Activated T-helper 17 cell treated with anti-CD3 and anti-CD28 coated beads, Interleukin-2, amount 50 U/mL, for 72 hours (primary cell): ENCODE data around the gene FGF14. TPM values are rescaled to one million over a fixed set of nuclear protein-coding genes. Genes with fewer than 3 reads are reported as not detected.
"Not testable (repeated sequence)": the region's sequence is repeated elsewhere in the genome, so short reads cannot be mapped to it uniquely, and the experiment has no call there.

ENCODE experiments used
- ATAC-seq: fragments of 150-1000 bp; cut with Tn5 transposase; replicated peaks from 2 replicates; pipeline ENCODE4 v1.10.0; 2021; ENCODE audit warnings: mild to moderate bottlenecking, moderate library complexity
- H3K27ac Mint-ChIP-seq: one replicate; pipeline ENCODE4 v1.8.0; 2022; ENCODE audit warnings: mixed read lengths
- H3K27me3 Mint-ChIP-seq: one replicate; pipeline ENCODE4 v1.8.0; 2022; ENCODE audit warnings: mixed read lengths
- H3K36me3 Mint-ChIP-seq: one replicate; pipeline ENCODE4 v1.8.0; 2022; ENCODE audit warnings: low read depth, mild to moderate bottlenecking, mixed read lengths
- H3K4me1 Mint-ChIP-seq: one replicate; pipeline ENCODE4 v1.8.0; 2022; ENCODE audit warnings: mixed read lengths
- H3K4me3 Mint-ChIP-seq: one replicate; pipeline ENCODE4 v1.8.0; 2022; ENCODE audit warnings: mild to moderate bottlenecking, mixed read lengths
- H3K9me3 Mint-ChIP-seq: one replicate; pipeline ENCODE4 v1.8.0; 2022; ENCODE audit warnings: mixed read lengths
- total RNA-seq, 2 donors: library from RNA; stranded (reverse); gene quantifications; one replicate each; pipeline ENCODE4 v1.2.3, GENCODE V29; 2022

Gene FGF14
- total RNA-seq, 2 donors from 2014 or later: not detected

DNA sequence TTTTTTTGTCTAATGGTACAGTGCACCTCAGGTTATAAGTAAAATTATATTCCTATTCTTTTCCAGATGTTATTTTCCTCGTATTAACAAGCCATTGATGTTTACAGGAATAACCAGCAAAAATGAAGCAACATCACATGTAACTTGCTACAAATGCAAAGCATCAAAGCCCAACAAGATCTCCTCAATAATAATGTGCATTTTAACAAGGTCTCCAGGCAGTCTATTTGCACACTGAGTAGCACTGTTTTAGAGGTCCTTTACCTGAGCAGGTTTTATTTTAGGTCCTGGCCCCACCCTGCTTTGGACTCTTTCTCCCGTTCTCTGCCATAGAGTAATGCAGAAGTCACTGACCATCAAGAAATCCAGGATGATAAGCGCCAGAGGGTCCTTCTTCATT is 298.4 kb downstream of the FGF14 start:
- Mint-ChIP-seq H3K27me3 (no peaks in the 10 kb centered on the region), H3K4me3 (no peak overlapping the region), H3K9me3 (no peaks in the 10 kb centered on the region), H3K27ac (no peak overlapping the region), H3K36me3 (no peaks in the 10 kb centered on the region), H3K4me1 (no peaks in the 10 kb centered on the region)
- no peak for ATAC-seq

DNA sequence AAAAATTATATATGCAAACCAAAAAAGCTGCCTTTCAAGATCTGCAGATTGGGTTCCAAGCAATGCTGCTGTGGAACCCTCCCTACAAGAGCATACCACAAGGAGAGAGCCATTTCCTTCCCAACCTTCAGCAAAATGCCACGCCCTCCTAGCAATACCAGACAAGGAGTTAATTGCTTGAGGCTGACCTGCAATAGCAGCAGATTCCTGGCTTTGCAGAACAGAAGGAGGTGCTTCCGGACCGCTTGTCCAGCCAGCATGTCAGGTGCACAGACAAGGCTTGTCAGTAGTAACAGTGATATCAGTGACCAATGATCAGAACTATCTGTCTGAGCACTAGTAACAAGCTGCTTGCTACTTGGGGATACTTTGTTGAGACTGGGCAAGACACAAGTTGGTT is 301.6 kb downstream of the FGF14 start:
- Mint-ChIP-seq H3K27ac (no peak overlapping the region), H3K9me3 (no peaks in the 10 kb centered on the region), H3K27me3 (no peaks in the 10 kb centered on the region), H3K36me3 (no peaks in the 10 kb centered on the region), H3K4me1 (no peaks in the 10 kb centered on the region), H3K4me3 (no peak overlapping the region)
- no peak for ATAC-seq

DNA sequence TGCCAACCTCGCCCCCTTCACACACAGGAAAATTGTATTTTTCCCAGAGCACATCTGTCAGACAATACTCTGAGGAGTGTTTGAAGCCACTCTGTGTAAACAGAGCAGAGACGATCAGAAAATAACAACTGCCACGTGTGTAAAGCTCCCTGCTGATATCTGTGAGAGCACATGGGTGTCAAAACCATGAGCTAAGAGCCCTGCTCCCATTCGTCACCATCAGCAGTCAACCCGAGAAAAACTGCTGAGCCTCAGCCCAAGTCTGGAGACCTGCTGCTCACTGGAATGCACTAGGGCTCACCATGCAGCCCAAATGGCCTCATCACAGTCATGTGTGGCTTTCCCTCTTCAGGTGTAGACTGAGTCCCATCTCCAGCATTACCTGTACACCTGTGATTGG is 304.1 kb downstream of the FGF14 start:
- Mint-ChIP-seq H3K4me1 (no peaks in the 10 kb centered on the region), H3K27me3 (peaks cover 7% of the 10 kb centered on the region), H3K27ac (no peak overlapping the region), H3K4me3 (no peak overlapping the region), H3K36me3 (no peaks in the 10 kb centered on the region), H3K9me3 (no peaks in the 10 kb centered on the region)
- ATAC-seq: no peak

GRCh38 chr13:102093288-102093687 is 308.6 kb downstream of the FGF14 start:
- not testable (repeated sequence) for H3K9me3 Mint-ChIP-seq, H3K4me3 Mint-ChIP-seq, H3K27ac Mint-ChIP-seq, ATAC-seq, H3K36me3 Mint-ChIP-seq, H3K4me1 Mint-ChIP-seq
- peaks cover 15% of the 10 kb centered on the region for H3K27me3 Mint-ChIP-seq

- H3K27ac Mint-ChIP-seq: no peak overlapping the region
Observed at GRCh38 chr13:102091231-102091630, 310.6 kb downstream of the FGF14 start.

GRCh38 chr13:102090532-102090931 is 311.3 kb downstream of the FGF14 start:
- Mint-ChIP-seq H3K36me3 (no peaks in the 10 kb centered on the region), H3K4me1 (no peaks in the 10 kb centered on the region), H3K4me3 (no peak overlapping the region), H3K27ac (no peak overlapping the region), H3K9me3 (no peaks in the 10 kb centered on the region), H3K27me3 (peaks cover 18% of the 10 kb centered on the region)
- no peak for ATAC-seq

More at GRCh38 chr13:102091231-102091630, 310.6 kb downstream of the FGF14 start:
- H3K4me3 Mint-ChIP-seq: no peak overlapping the region
- H3K4me1 Mint-ChIP-seq: no peaks in the 10 kb centered on the region
- H3K36me3 Mint-ChIP-seq: no peaks in the 10 kb centered on the region
- no peaks in the 10 kb centered on the region for H3K9me3 Mint-ChIP-seq
- ATAC-seq: no peak
- H3K27me3 Mint-ChIP-seq: peaks cover 18% of the 10 kb centered on the region

DNA sequence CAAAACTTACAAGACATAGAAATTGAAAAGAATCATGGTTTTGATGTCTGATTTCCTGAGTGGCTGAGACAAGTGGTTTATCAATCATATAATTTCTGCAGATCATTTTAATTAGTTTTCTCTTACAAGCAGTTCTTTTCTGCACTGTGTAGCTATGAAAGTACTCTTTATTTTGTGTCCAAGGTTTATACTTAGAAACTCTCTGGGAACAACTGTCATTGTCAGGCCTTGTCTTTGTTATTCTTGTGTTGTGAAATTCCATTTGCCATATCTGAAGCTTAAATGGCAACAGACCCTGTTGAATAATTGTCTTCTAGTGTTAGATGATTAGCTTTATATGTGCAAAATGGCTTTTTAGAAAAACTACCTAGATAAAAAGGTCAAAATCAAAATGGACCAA is 312.1 kb downstream of the FGF14 start:
- no peaks in the 10 kb centered on the region for H3K36me3 Mint-ChIP-seq
- H3K4me1 Mint-ChIP-seq: no peaks in the 10 kb centered on the region
- no peak overlapping the region for H3K27ac Mint-ChIP-seq
- no peak overlapping the region for H3K4me3 Mint-ChIP-seq
- no peaks in the 10 kb centered on the region for H3K9me3 Mint-ChIP-seq
- H3K27me3 Mint-ChIP-seq: peaks cover 18% of the 10 kb centered on the region
- ATAC-seq: no peak

DNA sequence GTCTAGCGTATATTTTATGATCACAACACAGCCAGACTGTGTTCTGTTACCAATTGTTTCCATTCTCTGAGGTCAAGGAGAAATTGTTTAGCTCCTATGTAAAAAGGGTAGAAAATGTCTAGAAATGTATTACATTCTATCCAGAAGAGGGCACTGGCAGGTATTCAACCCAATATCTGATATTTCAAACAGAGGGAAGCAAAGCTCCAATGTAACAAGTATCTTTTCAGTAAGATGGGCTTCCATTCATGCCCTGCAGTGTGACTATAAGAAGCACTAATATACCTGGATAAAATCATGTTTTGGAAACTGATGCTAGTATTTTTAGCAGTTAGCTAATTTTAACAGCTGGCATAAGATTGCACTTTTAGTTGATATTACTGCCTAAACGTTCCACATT is 312.7 kb downstream of the FGF14 start:
- ATAC-seq: no peak
- Mint-ChIP-seq H3K9me3 (no peaks in the 10 kb centered on the region), H3K27me3 (peaks cover 18% of the 10 kb centered on the region), H3K36me3 (no peaks in the 10 kb centered on the region), H3K4me3 (no peak overlapping the region), H3K4me1 (no peaks in the 10 kb centered on the region), H3K27ac (no peak overlapping the region)

- Mint-ChIP-seq H3K36me3 (no peaks in the 10 kb centered on the region), H3K4me1 (no peaks in the 10 kb centered on the region), H3K4me3 (no peak overlapping the region), H3K27me3 (no peaks in the 10 kb centered on the region), H3K27ac (no peak overlapping the region), H3K9me3 (no peaks in the 10 kb centered on the region)
- no peak for ATAC-seq
Observed at GRCh38 chr13:102073251-102073650, 328.6 kb downstream of the FGF14 start.

DNA sequence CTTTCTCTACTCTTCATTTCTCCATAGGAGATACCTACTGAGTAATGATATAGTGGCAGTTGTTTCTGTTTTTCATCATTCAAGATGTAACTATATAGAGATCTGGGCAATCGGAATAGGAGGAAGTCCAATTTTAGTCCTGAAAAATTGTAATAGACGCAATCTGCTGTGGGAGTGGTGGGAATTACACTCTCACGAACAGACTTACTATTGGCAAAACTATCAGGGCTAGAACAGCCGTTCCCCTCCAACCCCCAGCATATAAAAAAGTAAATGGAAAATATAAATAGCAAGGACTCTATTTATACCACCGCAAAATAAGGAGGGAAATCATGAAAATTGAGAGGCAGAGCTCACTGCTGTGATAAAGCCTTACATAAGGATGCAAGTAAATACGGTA is 330.1 kb downstream of the FGF14 start:
- H3K4me1 Mint-ChIP-seq: no peaks in the 10 kb centered on the region
- no peaks in the 10 kb centered on the region for H3K36me3 Mint-ChIP-seq
- no peak overlapping the region for H3K4me3 Mint-ChIP-seq
- H3K9me3 Mint-ChIP-seq: no peaks in the 10 kb centered on the region
- no peaks in the 10 kb centered on the region for H3K27me3 Mint-ChIP-seq
- no peak overlapping the region for H3K27ac Mint-ChIP-seq
- no peak for ATAC-seq

- H3K4me1 Mint-ChIP-seq, H3K9me3 Mint-ChIP-seq: not testable (repeated sequence)
Observed at GRCh38 chr13:102068323-102068722, 333.5 kb downstream of the FGF14 start.

DNA sequence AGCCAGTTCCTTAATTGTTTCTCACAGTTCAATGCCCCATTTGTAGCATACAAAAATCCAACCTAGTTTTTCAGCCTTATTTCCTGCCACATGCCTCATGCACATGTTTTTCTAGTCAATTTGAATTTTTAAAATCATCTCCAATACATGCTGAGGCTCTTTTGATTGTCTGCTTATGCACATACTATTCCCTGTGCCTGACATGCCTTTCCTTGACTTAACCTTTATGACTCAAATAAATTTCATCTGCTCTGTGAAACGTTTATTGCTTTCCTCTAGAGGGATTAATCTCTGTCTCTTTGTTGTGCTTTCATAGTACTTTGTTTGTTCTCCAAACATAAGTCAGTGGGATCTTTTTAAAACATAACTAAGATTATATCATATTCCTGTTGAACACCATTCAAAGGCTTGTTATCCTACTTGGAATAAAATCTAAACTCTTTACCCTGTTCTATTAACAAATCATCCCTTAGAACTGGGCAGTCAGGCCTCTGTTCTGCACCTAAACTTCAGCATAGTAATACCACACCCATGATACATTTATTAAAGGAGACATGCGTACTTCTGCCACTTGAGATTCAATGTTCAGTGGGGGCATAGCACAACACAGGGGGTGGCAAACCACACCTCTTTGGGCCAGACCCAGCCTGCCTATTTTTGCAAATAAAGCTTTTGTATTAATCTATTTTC is 346.6 kb downstream of the FGF14 start:
- Mint-ChIP-seq H3K27ac (no peak overlapping the region), H3K4me3 (no peak overlapping the region), H3K27me3 (no peaks in the 10 kb centered on the region), H3K36me3 (no peaks in the 10 kb centered on the region), H3K4me1 (no peaks in the 10 kb centered on the region), H3K9me3 (peaks cover 21% of the 10 kb centered on the region)
- ATAC-seq: no peak

More at GRCh38 chr13:102068323-102068722, 333.5 kb downstream of the FGF14 start:
- H3K36me3 Mint-ChIP-seq, H3K4me3 Mint-ChIP-seq, H3K27ac Mint-ChIP-seq, ATAC-seq, H3K27me3 Mint-ChIP-seq: not testable (repeated sequence)

GRCh38 chr13:102049853-102050252 is 352.0 kb downstream of the FGF14 start:
- no peak for ATAC-seq
- H3K27me3 Mint-ChIP-seq: no peaks in the 10 kb centered on the region
- no peak overlapping the region for H3K27ac Mint-ChIP-seq
- no peaks in the 10 kb centered on the region for H3K4me1 Mint-ChIP-seq
- no peak overlapping the region for H3K4me3 Mint-ChIP-seq
- no peaks in the 10 kb centered on the region for H3K36me3 Mint-ChIP-seq
- H3K9me3 Mint-ChIP-seq: peaks cover 20% of the 10 kb centered on the region

DNA sequence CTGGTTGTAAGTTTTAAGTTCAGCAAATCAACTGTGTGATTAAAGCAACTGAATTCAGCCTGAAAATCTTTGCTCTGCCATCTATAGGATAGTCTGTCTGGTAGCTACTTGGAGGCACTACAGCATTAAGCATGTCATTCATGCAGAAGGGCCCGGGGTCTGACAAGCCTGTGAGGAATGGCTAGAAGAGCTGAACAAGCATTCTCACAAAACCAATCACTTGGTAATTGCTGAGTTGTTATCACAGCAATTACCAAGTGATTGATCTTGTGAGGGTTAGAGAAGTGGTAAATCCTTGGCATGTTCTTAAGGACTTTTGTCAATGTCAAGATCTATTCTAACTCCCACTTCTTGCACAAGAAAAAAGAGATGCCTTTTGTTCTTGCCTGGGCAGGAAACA is 356.1 kb downstream of the FGF14 start:
- Mint-ChIP-seq H3K9me3 (peaks cover 8% of the 10 kb centered on the region), H3K4me3 (no peak overlapping the region), H3K4me1 (no peaks in the 10 kb centered on the region), H3K27me3 (no peaks in the 10 kb centered on the region), H3K27ac (no peak overlapping the region), H3K36me3 (no peaks in the 10 kb centered on the region)
- no peak for ATAC-seq

- Mint-ChIP-seq H3K27ac (no peak overlapping the region), H3K27me3 (no peaks in the 10 kb centered on the region), H3K36me3 (no peaks in the 10 kb centered on the region), H3K4me1 (no peaks in the 10 kb centered on the region), H3K4me3 (no peak overlapping the region), H3K9me3 (no peaks in the 10 kb centered on the region)
- no peak for ATAC-seq
Observed at GRCh38 chr13:102042746-102043145, 359.1 kb downstream of the FGF14 start.

DNA sequence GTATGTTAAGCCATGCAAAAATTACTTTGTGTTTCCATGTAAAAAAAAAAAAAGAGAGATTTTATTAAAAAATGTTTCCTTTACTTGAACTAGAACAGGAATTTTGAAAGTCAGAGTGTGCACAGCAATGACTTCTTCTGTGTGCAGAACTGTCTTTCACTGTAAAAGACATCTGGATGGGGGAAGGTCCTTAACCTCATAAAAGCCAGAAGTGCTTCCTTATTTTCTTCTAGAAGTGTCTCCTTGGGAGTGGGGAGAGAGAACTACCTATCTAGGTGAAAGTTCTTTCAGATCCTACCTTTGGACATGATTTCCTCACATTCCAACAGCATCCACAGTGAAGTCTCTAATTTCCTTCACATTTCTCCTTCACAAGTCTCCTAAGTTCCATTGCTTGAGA is 360.3 kb downstream of the FGF14 start:
- no peak for ATAC-seq
- Mint-ChIP-seq H3K27ac (no peak overlapping the region), H3K36me3 (no peaks in the 10 kb centered on the region), H3K4me3 (no peak overlapping the region), H3K4me1 (no peaks in the 10 kb centered on the region), H3K27me3 (no peaks in the 10 kb centered on the region), H3K9me3 (no peaks in the 10 kb centered on the region)
